SH-SY5Y (cell line): ENCODE results near the gene MYO7B.

Experiments
- GATA2 ChIP-seq: IDR thresholded peaks from 2 replicates; pipeline ENCODE4 v1.6.1; 2011; ENCODE audit warnings: mild to moderate bottlenecking, low read depth, low read length
- GATA3 ChIP-seq: IDR thresholded peaks from 2 replicates; pipeline ENCODE4 v1.6.1; 2011; ENCODE audit warnings: low read depth, mild to moderate bottlenecking, low read length, moderate library complexity

MYO7B gene

DNA sequence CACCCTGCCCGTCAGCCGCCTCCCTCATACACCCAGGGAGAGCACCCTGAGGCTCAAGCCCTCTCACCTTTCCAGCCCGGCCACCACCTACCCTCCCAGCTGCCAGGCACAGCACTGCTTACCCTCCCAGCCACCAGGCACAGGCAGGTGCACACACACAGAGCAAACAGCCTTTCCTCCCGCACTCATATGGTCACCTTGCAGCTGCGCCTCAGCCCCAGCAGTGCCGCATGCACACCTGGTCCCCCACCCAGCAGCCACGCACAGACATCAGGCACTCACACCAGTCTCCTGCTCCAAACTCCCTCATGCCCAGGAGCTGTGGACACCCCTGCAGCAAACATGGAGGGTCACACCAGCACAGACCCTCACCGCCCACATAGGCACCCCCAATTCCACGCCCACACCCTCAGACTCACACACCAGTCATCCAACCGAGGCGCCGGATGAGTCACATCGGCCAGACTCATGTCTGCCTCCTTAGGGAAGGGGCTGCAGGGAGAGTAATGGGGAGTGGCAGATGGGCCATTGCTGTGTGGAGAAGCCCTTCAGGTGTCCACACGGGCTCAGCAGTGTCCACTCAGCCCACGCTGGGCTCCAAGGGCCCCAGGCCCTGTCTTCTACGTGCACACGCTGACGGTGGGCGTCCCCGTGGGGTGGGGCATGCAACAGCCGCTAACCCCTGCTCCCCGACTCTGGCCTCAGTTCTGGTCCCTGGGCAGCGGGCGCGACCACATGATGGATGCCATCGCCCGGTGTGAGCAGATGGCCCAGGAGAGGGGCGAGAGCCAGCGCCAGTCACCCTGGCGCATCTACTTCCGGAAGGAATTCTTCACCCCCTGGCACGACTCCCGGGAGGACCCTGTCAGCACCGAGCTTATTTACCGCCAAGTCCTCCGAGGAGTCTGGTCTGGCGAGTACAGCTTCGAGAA lies 88.2 kb downstream of the MYO7B start:
- TF ChIP-seq GATA3, result no peak
- no peak for TF ChIP-seq GATA2

DNA sequence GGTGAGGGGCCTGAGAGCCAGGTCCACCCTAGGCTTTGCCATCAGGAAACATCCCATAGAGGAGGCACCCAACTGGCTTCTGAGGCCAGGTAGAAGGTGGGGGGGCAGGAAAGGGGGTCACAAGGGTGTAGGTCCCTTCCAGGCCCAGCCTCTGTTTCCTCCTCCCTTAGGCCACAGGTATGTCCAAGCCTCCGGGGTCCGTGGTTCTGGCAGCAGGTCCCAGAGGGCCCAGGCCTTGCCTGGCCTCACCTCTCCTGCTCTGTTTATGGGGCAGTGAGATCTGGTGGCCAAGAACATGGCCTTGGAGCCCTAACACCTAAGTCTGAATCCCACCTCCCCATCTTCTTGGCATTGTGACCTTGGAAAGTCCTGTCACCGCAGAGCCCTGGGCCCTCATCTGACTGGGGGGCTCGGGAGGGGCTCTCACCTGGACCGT lies 88.9 kb downstream of the MYO7B start:
- TF ChIP-seq GATA2 (no peak), GATA3 (no peak)

DNA sequence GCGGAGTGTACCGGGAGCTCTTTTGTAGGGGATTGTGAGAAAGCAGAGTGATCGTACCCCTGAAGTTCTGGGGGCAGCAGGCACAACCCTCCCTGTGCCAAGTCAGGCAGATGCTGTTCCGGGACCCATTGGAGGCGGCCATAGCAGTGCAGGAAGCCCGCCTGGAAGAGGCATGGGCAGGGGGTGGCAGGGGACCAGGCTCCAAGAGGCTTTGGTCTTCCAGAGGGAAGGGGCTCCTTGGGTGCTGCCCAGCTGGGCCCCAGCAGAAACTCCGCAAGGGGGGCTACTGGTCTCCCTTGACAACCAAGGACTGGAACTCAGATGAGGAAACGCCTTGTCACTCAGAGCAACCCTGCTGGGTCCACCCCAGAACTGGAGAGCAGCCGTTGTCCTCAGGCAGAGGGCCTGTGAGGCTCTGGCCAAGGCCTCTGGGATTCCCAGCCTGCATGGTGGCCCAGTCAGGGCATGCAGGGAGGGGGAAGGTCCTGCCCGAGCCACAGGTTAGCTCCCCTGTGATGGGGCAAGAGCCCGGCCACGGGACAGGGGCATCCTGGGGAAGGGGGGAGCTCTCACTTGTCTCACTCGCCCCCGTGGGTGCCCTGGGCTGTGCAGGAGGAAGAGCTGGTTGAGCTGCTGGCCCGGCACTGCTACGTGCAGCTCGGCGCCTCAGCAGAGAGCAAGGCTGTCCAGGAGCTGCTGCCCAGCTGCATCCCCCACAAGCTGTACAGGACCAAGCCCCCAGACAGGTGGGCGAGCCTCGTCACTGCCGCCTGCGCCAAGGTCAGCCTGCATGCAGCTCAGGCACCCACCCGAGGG lies 89.5 kb downstream of the MYO7B start:
- TF ChIP-seq GATA2, result no peak

DNA sequence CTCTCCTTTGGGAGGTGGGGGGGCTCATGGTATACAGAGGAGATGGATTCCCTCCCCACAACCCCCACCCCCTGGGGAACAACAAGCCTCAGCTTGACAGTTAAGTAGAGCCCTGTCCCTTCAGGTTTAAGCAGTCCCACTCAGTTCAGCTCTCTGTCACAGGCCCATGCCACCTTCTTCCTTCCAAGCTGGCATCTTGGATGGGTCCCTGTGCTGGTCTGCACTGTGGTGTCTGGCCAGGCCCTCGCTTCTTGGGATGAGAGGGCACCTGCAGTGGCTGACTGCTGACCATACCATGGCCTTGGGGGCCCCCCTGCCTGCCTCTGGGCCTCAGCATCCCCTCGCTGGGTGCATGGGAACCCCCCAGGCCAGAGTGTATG lies 90.1 kb downstream of the MYO7B start:
- TF ChIP-seq GATA2 (no peak), GATA3 (no peak)

DNA sequence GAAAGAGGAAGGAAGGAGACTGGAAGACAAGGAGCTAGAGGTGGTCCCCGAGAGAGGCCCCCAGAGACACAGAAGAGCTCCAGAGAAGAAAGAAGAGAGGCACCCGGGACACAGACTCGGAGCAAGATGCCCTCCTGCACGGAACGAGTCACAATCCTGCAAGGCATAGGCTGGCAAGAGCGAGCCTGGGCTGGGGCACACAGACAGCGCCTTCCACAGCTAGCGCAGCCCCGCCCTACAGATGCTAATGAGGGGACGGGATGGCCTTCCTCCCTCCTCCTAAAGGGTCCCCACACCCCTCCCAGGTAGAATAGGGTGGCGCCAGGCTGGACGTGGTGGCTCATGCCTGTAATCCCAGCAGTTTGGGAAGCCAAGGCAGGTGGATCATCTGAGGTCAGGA lies 90.7 kb downstream of the MYO7B start:
- TF ChIP-seq GATA3 (no peak), GATA2 (no peak)

DNA sequence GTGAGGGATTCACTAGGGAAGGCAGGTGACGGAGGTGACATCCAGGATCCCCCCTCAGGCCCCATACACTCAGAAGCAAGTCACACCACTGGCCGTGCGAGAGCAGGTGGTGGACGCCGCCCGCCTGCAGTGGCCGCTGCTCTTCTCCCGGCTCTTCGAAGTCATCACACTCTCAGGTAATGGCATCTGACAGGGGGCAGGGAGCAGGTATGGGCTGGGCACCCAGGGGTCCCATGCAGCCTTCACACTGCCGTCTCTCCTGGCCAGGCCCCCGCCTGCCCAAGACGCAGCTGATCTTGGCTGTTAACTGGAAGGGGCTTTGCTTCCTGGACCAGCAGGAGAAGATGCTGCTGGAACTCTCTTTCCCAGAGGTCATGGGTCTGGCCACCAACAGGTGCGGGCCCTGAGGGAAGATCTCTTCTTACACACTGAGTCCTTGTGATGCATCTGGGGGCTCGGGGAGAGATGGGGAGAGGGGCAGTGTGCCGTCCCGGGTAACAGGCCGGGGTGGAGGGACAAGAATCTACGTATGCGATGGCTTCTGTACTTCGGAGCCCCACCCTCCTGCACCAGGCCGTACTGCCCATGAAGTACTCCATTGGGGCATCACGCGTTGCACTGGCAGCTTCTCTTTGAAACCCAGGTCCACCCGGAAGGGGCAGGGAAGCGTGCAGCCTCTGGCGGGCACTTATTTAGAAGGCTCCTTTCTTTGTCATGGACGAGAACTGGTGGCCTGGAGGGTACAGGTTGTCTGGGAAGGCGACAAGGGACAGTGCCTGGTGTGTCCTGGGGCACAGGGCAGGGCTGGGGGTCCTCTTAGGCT lies 91.6 kb downstream of the MYO7B start:
- TF ChIP-seq GATA2 (no peak), GATA3 (no peak)

DNA sequence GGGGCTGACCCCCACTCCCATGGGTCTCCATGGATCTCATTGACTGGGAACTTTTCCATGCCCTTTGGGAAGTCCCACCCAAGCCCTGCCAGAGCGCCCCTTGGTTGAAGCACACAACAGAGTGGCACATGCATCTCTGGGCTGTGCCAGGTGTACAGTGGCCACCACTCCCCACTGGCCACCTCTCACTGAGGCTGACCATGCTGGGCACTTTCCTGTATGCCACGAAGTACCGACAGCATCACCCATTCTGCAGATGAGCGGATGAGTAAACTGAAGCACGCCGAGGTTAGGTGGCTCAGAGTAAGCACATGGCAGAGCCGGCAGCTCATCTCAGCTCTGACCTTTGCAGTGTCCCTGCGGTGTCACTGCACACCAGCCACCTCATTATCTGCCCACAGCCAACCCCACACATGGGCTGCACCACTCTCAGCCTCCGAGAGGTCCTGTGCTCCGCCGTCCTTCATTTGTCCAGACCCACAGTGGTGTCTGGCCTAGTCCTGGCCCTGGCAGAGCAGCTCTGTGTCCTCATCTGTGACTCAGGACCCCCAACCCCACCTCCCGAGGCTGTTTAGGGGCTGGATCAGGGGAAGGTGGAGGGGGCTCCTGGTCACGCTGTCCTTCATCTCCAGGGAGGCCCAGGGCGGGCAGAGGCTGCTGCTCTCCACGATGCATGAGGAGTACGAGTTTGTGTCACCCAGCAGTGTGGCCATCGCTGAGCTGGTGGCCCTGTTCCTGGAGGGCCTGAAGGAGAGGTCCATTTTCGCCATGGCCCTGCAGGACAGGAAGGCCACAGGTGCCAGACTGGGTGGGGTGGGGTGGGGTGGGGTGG lies 92.5 kb downstream of the MYO7B start:
- TF ChIP-seq GATA3 (no peak), GATA2 (no peak)

DNA sequence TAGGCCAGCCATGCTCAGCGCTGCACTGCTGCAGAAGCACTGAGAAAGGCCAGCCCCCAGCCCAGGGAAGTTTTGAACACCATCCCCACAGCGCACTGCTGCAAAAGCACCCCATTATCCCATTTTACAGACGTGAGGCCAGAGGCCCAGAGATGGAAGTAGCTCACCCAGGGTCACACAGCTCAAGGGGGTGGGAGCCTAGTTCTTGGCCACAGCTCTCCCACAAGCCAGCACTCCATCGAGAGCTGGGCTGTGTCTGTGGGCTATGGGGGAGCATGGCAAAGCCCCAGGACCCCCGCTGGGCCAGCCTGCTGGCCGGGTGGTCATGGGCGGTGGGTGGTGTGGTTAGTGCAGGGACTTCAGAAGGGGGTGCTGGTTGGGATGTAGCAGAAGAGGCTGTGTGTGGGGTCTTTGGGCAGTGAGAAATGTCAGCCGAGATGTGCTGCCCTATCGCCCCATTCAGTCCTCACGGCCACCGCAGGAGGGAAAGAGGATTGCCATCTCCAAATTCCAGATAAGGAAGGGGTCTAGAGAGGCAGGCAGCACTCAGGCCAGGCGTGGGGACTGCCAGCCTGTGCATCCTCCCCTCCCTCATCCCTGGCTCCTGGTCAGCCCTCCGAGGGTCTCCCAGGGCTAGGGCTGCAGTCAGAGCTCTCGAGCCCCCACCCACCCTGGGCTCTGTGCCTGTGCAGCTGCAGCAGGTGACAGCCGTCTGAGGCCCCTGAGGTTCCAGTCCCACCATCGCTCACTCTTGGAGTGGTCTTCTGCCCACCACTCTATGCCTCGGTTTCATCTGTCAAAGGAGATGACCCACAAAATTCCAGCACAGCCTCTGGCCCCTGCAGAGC lies 93.5 kb downstream of the MYO7B start:
- no peak for TF ChIP-seq GATA3
- TF ChIP-seq GATA2, result no peak

DNA sequence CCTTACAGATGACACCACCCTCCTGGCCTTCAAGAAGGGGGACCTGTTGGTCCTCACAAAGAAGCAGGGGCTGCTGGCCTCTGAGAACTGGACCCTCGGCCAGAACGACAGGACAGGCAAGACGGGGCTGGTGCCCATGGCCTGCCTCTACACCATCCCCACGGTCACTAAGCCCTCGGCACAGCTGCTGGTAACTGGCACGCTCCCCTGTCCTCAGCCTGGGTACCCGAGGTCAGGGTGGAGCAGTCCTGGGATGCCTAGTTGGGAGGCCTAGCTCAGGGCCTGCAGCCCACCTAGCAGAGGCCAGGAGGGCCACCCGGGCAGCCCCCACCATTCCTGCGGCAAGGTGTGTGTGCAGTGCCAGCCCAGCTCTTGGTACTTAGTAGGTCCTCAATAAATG lies 94.2 kb downstream of the MYO7B start:
- TF ChIP-seq GATA3, result no peak
- no peak for TF ChIP-seq GATA2

DNA sequence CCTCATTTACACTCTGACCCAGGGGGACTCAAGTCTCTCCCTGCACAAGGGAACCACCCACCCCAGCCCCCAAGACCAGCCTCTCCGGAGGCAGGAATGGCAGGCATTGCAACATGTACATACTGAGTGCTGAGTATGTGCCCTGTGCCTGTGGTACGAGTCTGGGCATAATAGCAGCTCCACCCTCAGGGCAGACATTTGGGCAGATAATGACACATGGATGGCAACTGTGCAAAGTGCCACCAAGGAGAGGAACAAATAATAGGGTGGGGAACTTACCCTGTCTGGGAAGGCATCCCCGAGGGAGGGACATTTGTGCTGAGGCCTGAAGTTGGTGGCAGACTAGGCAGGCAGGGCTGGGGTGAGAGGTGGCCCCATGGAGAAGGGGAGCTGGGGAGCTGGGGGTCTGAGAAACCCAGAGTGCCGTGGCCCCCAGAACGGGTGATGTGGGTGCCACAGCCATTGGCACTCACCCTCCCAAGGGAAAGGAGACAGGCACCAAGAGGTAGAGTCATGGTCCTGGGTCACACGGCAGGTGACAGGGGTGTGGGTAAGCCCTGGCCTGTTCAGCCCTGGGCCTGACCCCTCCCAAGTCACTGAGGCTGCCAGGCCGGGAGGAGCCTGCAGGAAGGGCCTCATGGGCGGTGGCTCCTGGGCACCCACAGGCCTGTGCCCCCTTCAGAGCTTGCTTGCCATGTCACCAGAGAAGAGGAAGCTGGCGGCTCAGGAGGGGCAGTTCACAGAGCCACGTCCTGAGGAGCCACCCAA lies 94.8 kb downstream of the MYO7B start:
- TF ChIP-seq GATA2 (no peak), GATA3 (no peak)

DNA sequence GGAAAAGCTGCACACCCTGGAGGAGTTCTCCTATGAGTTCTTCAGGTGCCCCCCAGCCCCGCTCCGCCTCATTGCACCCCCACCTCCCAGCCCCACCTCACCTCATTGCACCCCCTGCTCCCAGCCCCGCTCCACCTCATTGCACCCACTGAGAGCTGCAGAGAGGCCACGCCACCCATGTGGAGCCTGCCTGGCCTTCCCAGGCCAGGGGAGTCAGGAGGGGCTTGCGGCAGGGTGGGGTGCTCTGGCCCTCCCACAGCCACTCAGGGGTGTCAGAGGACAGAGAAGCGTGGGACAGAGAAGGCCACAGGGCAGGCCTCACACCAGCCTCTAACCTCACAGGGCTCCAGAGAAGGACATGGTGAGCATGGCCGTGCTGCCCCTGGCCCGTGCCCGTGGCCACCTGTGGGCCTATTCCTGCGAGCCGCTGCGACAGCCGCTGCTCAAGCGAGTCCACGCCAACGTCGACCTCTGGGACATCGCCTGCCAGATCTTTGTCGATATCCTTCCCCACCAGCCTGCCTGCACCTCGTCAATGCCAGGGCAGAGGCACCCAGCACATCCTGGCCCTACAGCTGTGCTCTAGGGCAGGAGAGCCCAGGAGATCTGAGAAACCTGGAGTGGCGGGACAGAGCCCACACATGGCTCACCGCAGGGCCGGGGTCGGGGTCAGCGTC lies 95.5 kb downstream of the MYO7B start:
- TF ChIP-seq GATA3 (no peak), GATA2 (no peak)

DNA sequence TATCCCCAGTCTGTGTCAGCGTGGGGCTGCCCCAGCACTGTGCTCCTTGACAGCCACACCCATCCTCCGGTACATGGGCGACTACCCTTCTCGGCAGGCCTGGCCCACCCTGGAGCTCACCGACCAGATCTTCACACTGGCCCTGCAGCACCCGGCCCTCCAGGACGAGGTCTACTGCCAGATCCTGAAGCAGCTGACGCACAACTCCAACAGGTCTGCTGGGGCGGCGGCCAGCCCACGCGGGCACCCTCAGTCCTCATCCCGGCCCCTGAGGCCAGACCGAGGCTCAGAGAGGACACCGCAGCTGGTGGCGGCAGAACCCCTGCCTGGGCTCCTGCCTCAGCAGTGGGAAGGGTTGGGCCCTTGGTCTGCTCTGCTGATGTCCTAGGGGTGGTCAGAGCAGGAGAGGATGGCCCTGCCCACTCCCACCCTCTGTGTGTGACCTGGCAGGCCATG lies 96.1 kb downstream of the MYO7B start:
- no peak for TF ChIP-seq GATA3
- TF ChIP-seq GATA2, result no peak

DNA sequence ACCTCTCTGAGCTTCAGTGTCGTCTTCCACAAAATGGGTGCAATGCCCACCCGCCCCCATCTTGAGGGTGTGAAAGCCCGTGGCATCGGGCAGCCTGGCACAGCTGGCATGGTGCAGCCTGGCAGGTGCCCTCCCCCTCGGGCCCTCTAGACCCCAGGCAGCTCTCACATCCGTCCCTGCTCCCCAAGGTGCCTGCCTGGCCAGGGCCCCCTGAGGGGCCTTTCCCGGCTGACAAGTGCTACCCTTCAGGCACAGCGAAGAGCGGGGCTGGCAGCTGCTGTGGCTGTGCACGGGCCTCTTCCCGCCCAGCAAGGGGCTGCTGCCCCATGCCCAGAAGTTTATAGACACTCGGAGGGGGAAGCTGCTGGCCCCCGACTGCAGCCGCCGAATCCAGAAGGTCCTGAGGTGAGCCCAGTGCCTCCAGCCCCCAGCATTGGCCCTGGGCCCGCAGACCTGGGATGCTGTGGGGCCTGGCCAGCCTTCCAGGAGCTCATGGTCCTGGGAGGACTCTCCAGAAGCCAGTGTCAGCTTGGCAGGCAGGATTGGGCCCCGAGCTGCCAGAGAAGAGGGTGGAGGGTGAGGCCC lies 96.6 kb downstream of the MYO7B start:
- TF ChIP-seq GATA2 (no peak), GATA3 (no peak)
